H1 (cell line): ENCODE data around the gene TTC27. TPM values are rescaled to one million over a fixed set of nuclear protein-coding genes. Genes with fewer than 3 reads are reported as not detected.

ENCODE experiments used
- CTCF ChIA-PET: fragments of 300-600 bp; sonication (Branson Sonifier 250); formaldehyde crosslinking; loops from one replicate; lab custom pipeline; 2021; ENCODE audit not compliant: partially characterized antibody; lab: Charles Lee
- POLR2A ChIA-PET: fragments of 300-600 bp; sonication (Branson Sonifier 250); formaldehyde crosslinking; loops from one replicate; lab custom pipeline; 2021; ENCODE audit warnings: inconsistent platforms; ENCODE audit not compliant: partially characterized antibody; lab: Charles Lee
- DNase-seq, 2 experiments: peaks; one replicate each; pipeline versions ENCODE4 v3.0.0 to v3.0.0-alpha.2; 2010 to 2022; ENCODE audit warnings: low spot score in 2 of 2, low read depth in 1 of 2, mixed read lengths in 1 of 2
- FAIRE-seq: peaks from 2 replicates; lab custom pipeline; 2011; peaks lifted over from hg19 to GRCh38; lab: Jason Lieb, UNC
- H2AFZ ChIP-seq: 2 replicates; pipeline ENCODE4 v1.8.1; 2012; ENCODE audit warnings: low read length, inconsistent platforms
- H2AK5ac ChIP-seq: 2 replicates; pipeline ENCODE4 v1.6.1; 2013; ENCODE audit warnings: low read depth, low read length
- H2BK120ac ChIP-seq: replicated peaks from 2 replicates; pipeline ENCODE3; 2013; ENCODE audit warnings: low read depth, low read length, inconsistent platforms
- H2BK12ac ChIP-seq: 2 replicates; pipeline ENCODE4 v1.6.1; 2013; ENCODE audit warnings: low read depth, low read length
- H2BK15ac ChIP-seq: 2 replicates; pipeline ENCODE4 v1.6.1; 2013; ENCODE audit warnings: low read length
- H2BK20ac ChIP-seq: 2 replicates; pipeline ENCODE4 v1.6.1; 2013; ENCODE audit warnings: low read length
- H2BK5ac ChIP-seq: 2 replicates; pipeline ENCODE4 v1.6.1; 2013; ENCODE audit warnings: low read depth, low read length
- H3K14ac ChIP-seq: 2 replicates; pipeline ENCODE4 v1.6.1; 2013; ENCODE audit warnings: inconsistent platforms; ENCODE audit not compliant: insufficient read length
- H3K18ac ChIP-seq: 2 replicates; pipeline ENCODE4 v1.6.1; 2013; ENCODE audit warnings: low read length; ENCODE audit errors: extremely low read depth
- H3K23ac ChIP-seq: 2 replicates; pipeline ENCODE4 v1.6.1; 2013; ENCODE audit warnings: inconsistent platforms; ENCODE audit not compliant: insufficient read length
- H3K23me2 ChIP-seq: 2 replicates; pipeline ENCODE4 v1.6.1; 2013; ENCODE audit warnings: low read depth, low read length
- H3K27ac ChIP-seq: 2 replicates; pipeline ENCODE4 v1.6.1; 2011; ENCODE audit warnings: low read depth, low read length, inconsistent platforms
- H3K27me3 ChIP-seq, 4 experiments: replicated peaks in 1 of 4; 1 replicate in 1 of 4; 2 replicates in 3 of 4; pipeline versions ENCODE4 v1.6.1 to v1.8.1; 2011 to 2013; ENCODE audit warnings: low read length in 3 of 4, mild to moderate bottlenecking in 3 of 4, inconsistent platforms in 2 of 4, mixed read lengths in 2 of 4, moderate library complexity in 1 of 4; ENCODE audit not compliant: control insufficient read depth in 3 of 4, insufficient read depth in 3 of 4; ENCODE audit errors: extremely low read depth in 1 of 4
- H3K36me3 ChIP-seq, 4 experiments: 2 replicates each; pipeline versions ENCODE4 v1.6.1 to v1.8.1; 2011 to 2013; ENCODE audit warnings: mild to moderate bottlenecking in 4 of 4, low read length in 3 of 4, moderate library complexity in 2 of 4, control low read depth in 1 of 4, inconsistent platforms in 1 of 4; ENCODE audit not compliant: insufficient read depth in 4 of 4, control insufficient read depth in 2 of 4
- H3K4ac ChIP-seq: replicated peaks from 2 replicates; pipeline ENCODE3; 2013; ENCODE audit warnings: low read length, low read depth, mixed read lengths, inconsistent platforms; ENCODE audit not compliant: insufficient read length
- H3K4me1 ChIP-seq, 4 experiments: replicated peaks in 1 of 4; 1 replicate in 1 of 4; 2 replicates in 3 of 4; pipeline versions ENCODE4 v1.6.1 to v1.8.1; 2011 to 2013; ENCODE audit warnings: low read length in 3 of 4, inconsistent platforms in 2 of 4, mixed read lengths in 1 of 4; ENCODE audit not compliant: insufficient read depth in 4 of 4, control insufficient read depth in 3 of 4
- H3K4me2 ChIP-seq, 2 experiments: 2 replicates each; pipeline versions ENCODE4 v1.6.1 to v1.8.1; 2011 to 2013; ENCODE audit warnings: low read depth in 2 of 2, low read length in 2 of 2, control low read depth in 1 of 2, inconsistent platforms in 1 of 2, mild to moderate bottlenecking in 1 of 2; ENCODE audit not compliant: insufficient read depth in 1 of 2
- H3K4me3 ChIP-seq, 4 experiments: fragments of 200-600, 300-600 bp in 1 of 4; sonication (generic), shearing (Covaris generic), sonication (Bioruptor Twin) in 1 of 4; 2 replicates each; pipeline versions ENCODE4 v1.5.1 to v1.8.1; 2011 to 2016; ENCODE audit warnings: low read length in 4 of 4, low read depth in 3 of 4, control low read depth in 2 of 4, inconsistent platforms in 2 of 4, mild to moderate bottlenecking in 2 of 4, mixed read lengths in 1 of 4, moderate library complexity in 1 of 4; ENCODE audit not compliant: insufficient read depth in 2 of 4; ENCODE audit errors: extremely low read depth in 1 of 4
- H3K56ac ChIP-seq: replicated peaks from 2 replicates; pipeline ENCODE3; 2013; ENCODE audit warnings: low read depth, mild to moderate bottlenecking, mixed read lengths, low read length, inconsistent platforms; ENCODE audit not compliant: insufficient read length
- H3K79me1 ChIP-seq: 2 replicates; pipeline ENCODE4 v1.6.1; 2013; ENCODE audit warnings: low read depth, low read length, control low read depth
- H3K79me2 ChIP-seq, 2 experiments: 2 replicates each; pipeline versions ENCODE4 v1.6.1 to v1.8.1; 2012 to 2013; ENCODE audit warnings: low read length in 2 of 2, mild to moderate bottlenecking in 2 of 2, inconsistent platforms in 1 of 2; ENCODE audit not compliant: insufficient read depth in 2 of 2, control insufficient read depth in 1 of 2
- H3K9ac ChIP-seq, 4 experiments: replicated peaks in 1 of 4; 1 replicate in 1 of 4; 2 replicates in 3 of 4; pipeline versions ENCODE4 v1.6.1 to v1.8.1; 2011 to 2013; ENCODE audit warnings: low read depth in 3 of 4, low read length in 3 of 4, control low read depth in 2 of 4, mild to moderate bottlenecking in 2 of 4, moderate library complexity in 2 of 4, inconsistent platforms in 1 of 4; ENCODE audit errors: extremely low read depth in 1 of 4
- H3K9me3 ChIP-seq, 2 experiments: 2 replicates each; pipeline versions ENCODE4 v1.6.1 to v1.8.1; 2012 to 2013; ENCODE audit warnings: mild to moderate bottlenecking in 2 of 2, moderate library complexity in 2 of 2, control low read depth in 1 of 2, inconsistent platforms in 1 of 2, low read depth in 1 of 2, low read length in 1 of 2, mixed read lengths in 1 of 2; ENCODE audit not compliant: insufficient read depth in 2 of 2
- H4K20me1 ChIP-seq, 2 experiments: replicated peaks in 1 of 2; 2 replicates each; pipeline versions ENCODE3 to v1.8.1; 2011 to 2013; ENCODE audit warnings: inconsistent platforms in 2 of 2, low read length in 2 of 2, mild to moderate bottlenecking in 1 of 2; ENCODE audit not compliant: insufficient read depth in 2 of 2, control insufficient read depth in 1 of 2
- H4K5ac ChIP-seq: 2 replicates; pipeline ENCODE4 v1.6.1; 2013; ENCODE audit warnings: low read length, low read depth, mixed read lengths, inconsistent platforms; ENCODE audit not compliant: insufficient read length
- H4K8ac ChIP-seq: 2 replicates; pipeline ENCODE4 v1.8.0; 2013; ENCODE audit warnings: mild to moderate bottlenecking, moderate library complexity, low read length, inconsistent platforms; ENCODE audit not compliant: insufficient read depth; ENCODE audit errors: extremely low read depth
- H4K91ac ChIP-seq: replicated peaks from 2 replicates; pipeline ENCODE3; 2013; ENCODE audit warnings: low read length, mixed read lengths, inconsistent platforms; ENCODE audit not compliant: insufficient read length
- BRCA1 ChIP-seq: IDR thresholded peaks from 2 replicates; pipeline ENCODE4 v1.6.1; 2012; ENCODE audit warnings: low read depth, low read length, improper control_type of control experiment
- HDAC6 ChIP-seq: IDR thresholded peaks from one replicate; pipeline ENCODE4 v1.7.1; 2012; ENCODE audit warnings: low read depth, mild to moderate bottlenecking, inconsistent platforms, low read length, moderate library complexity
- WGBS, 2 experiments: shearing (Covaris generic) in 1 of 2; methylation state at CpG; one replicate each; pipeline versions ENCODE4 v1.1.6 to v1.1.7; 2013 to 2015; ENCODE audit warnings: low lambda C conversion rate in 2 of 2, mixed read lengths in 2 of 2, inconsistent platforms in 1 of 2, low coverage in 1 of 2, missing lambda C conversion rate in 1 of 2; ENCODE audit not compliant: insufficient replicate concordance in 2 of 2, insufficient coverage in 1 of 2, insufficient read length in 1 of 2; ENCODE audit errors: extremely low coverage in 1 of 2, missing lambda C conversion rate in 1 of 2; 5-methylcytosine and 5-hydroxymethylcytosine counted together
- polyA plus RNA-seq, 7 experiments: library from polyadenylated mRNA; depleted of rRNA in 3 of 7; stranded (reverse) in 5 of 7; unstranded in 2 of 7; fragments of >200 nt in 5 of 7; fragments of 200-250 nt in 2 of 7; gene quantifications; 1 replicate in 5 of 7; 2 replicates in 1 of 7; 4 replicates in 1 of 7; pipeline versions ENCODE4 v1.2.1 to v1.2.3, GENCODE V29; 2011 to 2013; ENCODE audit warnings: missing spikeins in 2 of 7, mixed read lengths in 2 of 7
- total RNA-seq: library from RNA; stranded (reverse); fragmentation: NEBNext Ultra II Directional; extraction: Animal tissue kit (Norgen Biotek cat#: 25700); gene quantifications from 2 replicates; pipeline ENCODE4 v1.2.1, GENCODE V29; 2021

Gene TTC27
- total and polyA plus RNA-seq, 2 of the 8 experiments (the other 6 are each of a cell fraction or from before 2014, with no cell fraction given) = 13.8 to 29.1 TPM

DNA sequence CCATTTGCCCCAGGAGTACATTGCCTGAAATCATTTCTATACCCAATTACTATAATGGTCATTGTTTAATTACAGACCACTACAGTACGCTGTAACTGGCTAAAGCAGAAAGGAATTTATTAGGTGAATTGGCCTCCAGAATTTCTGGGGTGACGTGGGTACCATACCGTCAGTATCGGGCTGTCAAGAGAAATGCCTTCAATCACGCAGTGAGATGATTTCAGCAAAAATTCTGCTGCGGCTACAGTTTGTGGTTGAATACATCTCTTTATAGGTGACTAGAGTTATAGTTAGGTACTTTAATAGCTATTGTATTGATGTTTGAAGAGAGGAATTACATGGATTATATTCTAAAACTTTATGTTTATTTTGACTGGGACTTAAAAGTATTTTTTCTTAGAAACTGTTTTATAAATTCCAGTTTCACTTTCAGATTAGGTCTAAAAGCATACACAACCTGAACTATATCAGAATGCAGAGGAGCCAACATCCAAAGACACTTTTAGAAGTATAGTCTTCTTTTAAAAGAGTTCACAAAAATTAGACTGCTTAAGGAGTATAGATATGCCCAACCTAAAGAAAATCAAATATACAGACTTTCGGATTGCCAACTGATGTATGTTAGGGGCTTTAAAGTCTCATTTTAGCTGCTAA lies 128.4 kb downstream of the TTC27 start:
- H3K56ac ChIP-seq = no peak overlapping the region
- H3K4ac ChIP-seq = no peak overlapping the region
- H4K20me1 ChIP-seq = no peaks in the 10 kb centered on the region
- peaks cover 0 to 3% (median 0%) of the 10 kb centered on the region in 4 experiments; a peak in 1 of 7 replicates for H3K4me1 ChIP-seq
- H4K91ac ChIP-seq = no peak overlapping the region
- no peak overlapping the region for H2BK12ac ChIP-seq
- DNase-seq (no peak), FAIRE-seq (no peak)
- no peak overlapping the region for H3K4me3 ChIP-seq
- ChIA-PET POLR2A (no interaction called here), CTCF (interaction anchor here (0.5 kb wide), 1 partner anchor 127 kb away, joined by 3 read pairs; no protein-coding TSS in a partner anchor)
- no peak overlapping the region for H2BK20ac ChIP-seq
- H2AFZ ChIP-seq = no peak overlapping the region
- no peak overlapping the region for H3K18ac ChIP-seq
- H3K27me3 ChIP-seq = no peaks in the 10 kb centered on the region
- H2AK5ac ChIP-seq = no peak overlapping the region
- no peaks in the 10 kb centered on the region for H3K79me2 ChIP-seq
- WGBS, 2 experiments = 90% methylated on average over 7 of the region's 7 CpGs; no CpG with 5 or more reads in 1 of the 2 experiments
- H3K36me3 ChIP-seq = peaks cover 0 to 10% (median 3%) of the 10 kb centered on the region in 4 experiments; a peak in 4 of 8 replicates
- TF ChIP-seq HDAC6 (no peak), BRCA1 (no peak)
- no peaks in the 10 kb centered on the region for H3K23me2 ChIP-seq
- H2BK5ac ChIP-seq = no peak overlapping the region
- no peak overlapping the region for H4K8ac ChIP-seq
- no peak overlapping the region for H3K23ac ChIP-seq
- H3K9me3 ChIP-seq = peaks cover 0 to 15% of the 10 kb centered on the region in 2 experiments; a peak in 3 of 4 replicates
- H2BK15ac ChIP-seq = no peak overlapping the region
- no peaks in the 10 kb centered on the region for H3K79me1 ChIP-seq
- no peak overlapping the region for H3K4me2 ChIP-seq
- H3K14ac ChIP-seq = no peak overlapping the region
- H2BK120ac ChIP-seq = no peak overlapping the region
- no peak overlapping the region for H3K27ac ChIP-seq
- H3K9ac ChIP-seq = no peak overlapping the region
- H4K5ac ChIP-seq = no peak overlapping the region
